Measurements from ENCODE around the gene EFEMP1.

Gene EFEMP1

GRCh38 chr2:55934337-55934736, 10.8 kb upstream of the EFEMP1 start:
- no peak overlapping the region for H3K4me3 ChIP-seq (ENCODE audit: low read depth in 1 of 2, low read length in 1 of 2)
- no peaks in the 10 kb centered on the region for H3K36me3 ChIP-seq
- H3K27ac ChIP-seq, result no peak overlapping the region
- no peak for TF ChIP-seq CTCF (IDR thresholded peaks at IDR 0.05)
- no peaks in the 10 kb centered on the region for H3K4me1 ChIP-seq (ENCODE audit: control insufficient read depth in 1 of 2, insufficient read depth in 1 of 2, low read depth in 1 of 2, low read length in 1 of 2)
- no peaks in the 10 kb centered on the region for H3K9me3 ChIP-seq
- no peaks in the 10 kb centered on the region for H3K27me3 ChIP-seq

- no peak for TF ChIP-seq CTCF (IDR thresholded peaks at IDR 0.05)
- Histone ChIP-seq H3K4me1 (ENCODE audit: control insufficient read depth in 1 of 2, insufficient read depth in 1 of 2, low read depth in 1 of 2, low read length in 1 of 2) (no peaks in the 10 kb centered on the region), H3K27me3 (no peaks in the 10 kb centered on the region), H3K9me3 (no peaks in the 10 kb centered on the region), H3K36me3 (no peaks in the 10 kb centered on the region), H3K4me3 (ENCODE audit: low read depth in 1 of 2, low read length in 1 of 2) (no peak overlapping the region), H3K27ac (no peak overlapping the region)
These were observed 9.3 kb upstream of the EFEMP1 start for GRCh38 chr2:55932843-55933242.

DNA sequence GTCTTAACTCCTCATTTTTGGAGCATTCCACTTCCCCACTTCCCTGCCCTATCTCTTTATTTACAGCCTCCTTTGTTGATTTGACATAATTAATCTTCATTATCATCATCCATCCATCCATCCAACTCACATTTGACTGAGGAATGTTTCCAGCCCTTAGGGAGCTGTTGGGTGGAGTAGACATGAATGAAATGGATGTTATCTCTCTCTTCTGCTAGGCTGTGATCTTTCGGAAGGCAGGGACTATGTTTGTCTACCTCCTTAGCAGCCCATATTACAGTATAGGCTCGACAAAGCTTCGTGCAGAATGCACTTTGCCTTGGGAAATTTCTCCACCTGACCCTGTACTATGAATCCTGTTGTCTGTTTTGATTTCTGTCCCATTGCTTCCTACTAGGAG, 7.7 kb upstream of the EFEMP1 start:
- H3K4me3 ChIP-seq (ENCODE audit: low read depth in 1 of 2, low read length in 1 of 2), result no peak overlapping the region
- no peak overlapping the region for H3K27ac ChIP-seq
- no peak for TF ChIP-seq CTCF (IDR thresholded peaks at IDR 0.05)
- peaks cover 7% of the 10 kb centered on the region for H3K27me3 ChIP-seq
- H3K36me3 ChIP-seq, result no peaks in the 10 kb centered on the region
- no peaks in the 10 kb centered on the region for H3K4me1 ChIP-seq (ENCODE audit: control insufficient read depth in 1 of 2, insufficient read depth in 1 of 2, low read depth in 1 of 2, low read length in 1 of 2)
- no peaks in the 10 kb centered on the region for H3K9me3 ChIP-seq

DNA sequence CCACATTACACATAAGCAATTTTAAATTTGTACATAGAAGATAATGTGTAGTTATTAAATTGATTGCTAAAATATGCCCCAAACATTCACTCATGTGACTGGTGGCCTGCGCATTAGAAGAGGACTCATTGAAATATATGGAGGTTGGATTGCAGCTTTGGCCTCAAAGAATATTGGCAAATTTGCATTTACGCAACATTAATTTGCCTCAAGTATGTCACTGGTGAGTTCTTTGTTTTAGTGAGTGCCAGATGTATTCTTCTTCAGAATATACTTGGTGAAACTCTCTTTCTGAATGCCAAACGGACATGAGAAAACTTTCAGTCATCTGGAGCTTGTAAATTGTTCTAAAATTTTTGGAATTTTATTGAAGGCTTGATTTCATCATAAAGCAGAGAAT, 5.9 kb upstream of the EFEMP1 start:
- Histone ChIP-seq H3K27me3 (peaks cover 24% of the 10 kb centered on the region), H3K4me3 (ENCODE audit: low read depth in 1 of 2, low read length in 1 of 2) (no peak overlapping the region), H3K4me1 (ENCODE audit: control insufficient read depth in 1 of 2, insufficient read depth in 1 of 2, low read depth in 1 of 2, low read length in 1 of 2) (no peaks in the 10 kb centered on the region), H3K9me3 (no peaks in the 10 kb centered on the region), H3K27ac (no peak overlapping the region), H3K36me3 (no peaks in the 10 kb centered on the region)
- TF ChIP-seq CTCF (IDR thresholded peaks at IDR 0.05), result no peak

DNA sequence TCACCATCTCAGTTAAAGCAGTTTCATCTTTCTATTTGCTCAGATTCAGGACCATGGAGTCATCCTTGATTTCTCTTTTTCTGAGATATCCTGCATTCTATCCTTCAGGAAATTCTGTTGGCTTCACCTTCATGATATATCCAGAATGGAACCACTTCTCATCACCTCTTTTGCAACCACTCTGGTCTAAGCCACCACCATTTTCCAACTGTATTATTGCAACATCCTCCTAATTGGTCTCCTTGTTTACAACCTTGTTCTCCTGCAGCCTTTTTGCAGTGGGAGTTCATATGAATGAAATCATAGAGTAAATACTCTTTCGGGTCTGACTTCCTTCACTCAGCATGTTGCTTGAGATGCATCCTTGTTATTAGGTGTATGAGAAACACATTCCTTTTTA, 3.4 kb upstream of the EFEMP1 start:
- Histone ChIP-seq H3K4me3 (ENCODE audit: low read depth in 1 of 2, low read length in 1 of 2) (no peak overlapping the region), H3K9me3 (no peaks in the 10 kb centered on the region), H3K27me3 (peaks cover 49% of the 10 kb centered on the region), H3K27ac (no peak overlapping the region), H3K36me3 (no peaks in the 10 kb centered on the region), H3K4me1 (ENCODE audit: control insufficient read depth in 1 of 2, insufficient read depth in 1 of 2, low read depth in 1 of 2, low read length in 1 of 2) (no peaks in the 10 kb centered on the region)
- TF ChIP-seq CTCF (IDR thresholded peaks at IDR 0.05), result no peak

- Histone ChIP-seq H3K27ac (no peak overlapping the region), H3K4me1 (ENCODE audit: control insufficient read depth in 1 of 2, insufficient read depth in 1 of 2, low read depth in 1 of 2, low read length in 1 of 2) (no peaks in the 10 kb centered on the region), H3K36me3 (no peaks in the 10 kb centered on the region), H3K4me3 (ENCODE audit: low read depth in 1 of 2, low read length in 1 of 2) (no peak overlapping the region), H3K9me3 (no peaks in the 10 kb centered on the region), H3K27me3 (peaks cover 56% of the 10 kb centered on the region)
- TF ChIP-seq CTCF (IDR thresholded peaks at IDR 0.05), result no peak
These were observed 2.7 kb upstream of the EFEMP1 start for GRCh38 chr2:55926246-55926645.
